Measurements from ENCODE around the gene HSDL2.
"Not testable (repeated sequence)": the region's sequence is repeated elsewhere in the genome, so short reads cannot be mapped to it uniquely, and the experiment has no call there.

HSDL2 gene

GRCh38 chr9:112366591-112366990 is 13.3 kb upstream of the HSDL2 start:
- DNase-seq (no peak), ATAC-seq (no peak)

- no peak for DNase-seq
- ATAC-seq: no peak
Observed at GRCh38 chr9:112367465-112367864, 12.4 kb upstream of the HSDL2 start.

GRCh38 chr9:112369817-112370216 is 10.1 kb upstream of the HSDL2 start:
- DNase-seq (no peak), ATAC-seq (no peak)

GRCh38 chr9:112371060-112371459 is 8.8 kb upstream of the HSDL2 start:
- DNase-seq: no peak
- ATAC-seq: no peak

- DNase-seq, ATAC-seq: not testable (repeated sequence)
Observed at GRCh38 chr9:112373666-112374065, 6.2 kb upstream of the HSDL2 start.

- DNase-seq, ATAC-seq: not testable (repeated sequence)
Observed at GRCh38 chr9:112374232-112374631, 5.7 kb upstream of the HSDL2 start.

GRCh38 chr9:112375361-112375760 is 4.5 kb upstream of the HSDL2 start:
- ATAC-seq: no peak

GRCh38 chr9:112377087-112377486 is 2.8 kb upstream of the HSDL2 start:
- DNase-seq (no peak), ATAC-seq (no peak)

More at GRCh38 chr9:112375361-112375760, 4.5 kb upstream of the HSDL2 start:
- no peak for DNase-seq

- ATAC-seq (no peak), DNase-seq (no peak)
Observed at GRCh38 chr9:112377684-112378327, 2.1 kb upstream of the HSDL2 start.

- ATAC-seq: no peak
- peak; percentile 32 for DNase-seq
Observed at GRCh38 chr9:112378328-112379176, 1.4 kb upstream of the HSDL2 start.

- peak; percentile 94 for ATAC-seq
- DNase-seq: peak; percentile 99
Observed at GRCh38 chr9:112379177-112380101, 469 bp upstream of the HSDL2 start.

GRCh38 chr9:112380825-112381221 is 915 bp downstream of the HSDL2 start:
- no peak for DNase-seq
- no peak for ATAC-seq

- no peak for ATAC-seq
- no peak for DNase-seq
Observed at GRCh38 chr9:112382066-112382465, 2.2 kb downstream of the HSDL2 start.

- no peak for ATAC-seq
- no peak for DNase-seq
Observed at GRCh38 chr9:112382501-112383364, 2.8 kb downstream of the HSDL2 start.

- DNase-seq (no peak), ATAC-seq (no peak)
Observed at GRCh38 chr9:112384219-112384618, 4.3 kb downstream of the HSDL2 start.

GRCh38 chr9:112384690-112385089 is 4.8 kb downstream of the HSDL2 start:
- no peak for DNase-seq
- no peak for ATAC-seq

- no peak for ATAC-seq
- DNase-seq: no peak
Observed at GRCh38 chr9:112387115-112387514, 7.2 kb downstream of the HSDL2 start.

- ATAC-seq, DNase-seq: not testable (repeated sequence)
Observed at GRCh38 chr9:112389897-112390296, 10.0 kb downstream of the HSDL2 start.

- DNase-seq, ATAC-seq: not testable (repeated sequence)
Observed at GRCh38 chr9:112391936-112392560, 12.1 kb downstream of the HSDL2 start.

- not testable (repeated sequence) for DNase-seq, ATAC-seq
Observed at GRCh38 chr9:112393146-112393545, 13.2 kb downstream of the HSDL2 start.

GRCh38 chr9:112396416-112396815 is 16.5 kb downstream of the HSDL2 start:
- DNase-seq (no peak), ATAC-seq (no peak)
